Mucosa of rectum (tissue), 2 donors: ENCODE data around the gene KANSL3.

Source experiments
- H3K27ac ChIP-seq, 2 donors: one replicate each; pipeline ENCODE4 v1.7.0; 2013; ENCODE audit warnings: inconsistent platforms in 2 of 2, low read depth in 2 of 2, low read length in 2 of 2
- H3K27me3 ChIP-seq, 2 donors: one replicate each; pipeline ENCODE4 v1.7.0; 2013; ENCODE audit warnings: low read length in 2 of 2; ENCODE audit not compliant: control insufficient read depth in 2 of 2, insufficient read depth in 2 of 2
- H3K36me3 ChIP-seq, 2 donors: one replicate each; pipeline ENCODE4 v1.7.0; 2013; ENCODE audit warnings: low read length in 2 of 2; ENCODE audit not compliant: control insufficient read depth in 2 of 2, insufficient read depth in 2 of 2
- H3K4me1 ChIP-seq, 2 donors: one replicate each; pipeline ENCODE4 v1.7.0; 2013; ENCODE audit warnings: low read length in 2 of 2, mild to moderate bottlenecking in 1 of 2; ENCODE audit not compliant: control insufficient read depth in 2 of 2, insufficient read depth in 2 of 2
- H3K4me3 ChIP-seq, 2 donors: one replicate each; pipeline ENCODE4 v1.7.0; 2013; ENCODE audit warnings: low read length in 2 of 2
- H3K9ac ChIP-seq, 2 donors: one replicate each; pipeline ENCODE4 v1.7.0; 2013; ENCODE audit warnings: low read length in 2 of 2, low read depth in 1 of 2, mild to moderate bottlenecking in 1 of 2
- H3K9me3 ChIP-seq, 2 donors: one replicate each; pipeline ENCODE4 v1.7.0; 2013; ENCODE audit warnings: low read length in 2 of 2; ENCODE audit not compliant: control insufficient read depth in 2 of 2
- donor health status: healthy.
- donor health status: Normal muscosa, but diverticular disease.

Gene KANSL3

DNA sequence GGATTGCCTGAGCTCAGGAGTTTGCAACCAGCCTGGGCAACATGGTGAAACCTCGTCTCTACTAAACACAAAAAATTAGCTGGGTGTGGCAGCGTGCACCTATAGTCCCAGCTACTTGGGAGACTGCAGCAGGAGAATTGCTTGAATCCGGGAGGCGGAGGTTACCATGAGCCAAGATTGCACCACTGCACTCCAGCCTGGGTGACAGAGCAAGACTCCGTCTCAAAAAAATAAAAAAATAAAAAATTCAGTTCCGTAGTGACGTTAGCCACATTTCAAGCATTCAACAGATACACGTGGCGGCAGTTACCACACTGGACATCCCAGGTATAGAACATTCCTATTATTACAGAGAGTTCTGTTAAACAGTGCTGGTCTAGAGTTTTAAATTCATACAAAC is 4.5 kb downstream of the KANSL3 start:
- Histone ChIP-seq H3K4me3 (no peak overlapping the region), H3K4me1 (peaks cover 11 to 14% of the 10 kb centered on the region in 2 donors), H3K27me3 (no peaks in the 10 kb centered on the region), H3K9me3 (no peaks in the 10 kb centered on the region), H3K36me3 (peaks cover 16 to 39% of the 10 kb centered on the region in 2 donors), H3K9ac (no peak overlapping the region), H3K27ac (no peak overlapping the region)

DNA sequence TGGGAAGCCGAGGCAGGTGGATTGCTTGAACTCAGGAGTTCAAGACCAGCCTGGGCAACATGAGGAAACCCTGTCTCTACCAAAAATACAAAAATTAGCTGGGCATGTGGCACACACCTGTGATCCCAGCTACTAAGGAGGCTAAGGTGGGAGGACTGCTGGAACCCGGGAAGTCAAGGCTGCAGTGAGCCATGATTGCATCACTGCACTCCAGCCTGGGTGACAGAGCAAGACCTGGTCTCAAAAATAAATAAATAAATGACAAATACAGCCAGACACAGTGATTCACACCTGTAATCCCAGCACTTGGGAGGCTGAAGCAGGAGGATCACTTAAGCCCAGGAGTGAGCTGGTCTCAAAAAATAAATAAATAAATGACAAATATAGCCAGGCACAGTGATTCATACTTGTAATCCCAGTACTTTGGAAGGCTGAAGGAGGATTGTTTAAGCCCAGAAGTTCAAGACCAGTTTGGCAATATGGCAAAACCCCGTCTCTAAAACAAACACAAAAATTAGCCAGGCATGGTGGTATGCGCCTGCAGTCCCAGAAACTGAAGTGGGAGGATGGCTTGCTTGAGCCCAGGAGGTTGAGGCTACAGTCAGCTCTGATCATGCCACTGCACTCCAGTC is 6.2 kb downstream of the KANSL3 start:
- peaks cover 23 to 45% of the 10 kb centered on the region in 2 donors for H3K36me3 ChIP-seq
- H3K4me3 ChIP-seq: no peak overlapping the region
- no peaks in the 10 kb centered on the region for H3K27me3 ChIP-seq
- peaks cover 8 to 10% of the 10 kb centered on the region in 2 donors for H3K4me1 ChIP-seq
- H3K27ac ChIP-seq: no peak overlapping the region
- no peaks in the 10 kb centered on the region for H3K9me3 ChIP-seq
- H3K9ac ChIP-seq: no peak overlapping the region

DNA sequence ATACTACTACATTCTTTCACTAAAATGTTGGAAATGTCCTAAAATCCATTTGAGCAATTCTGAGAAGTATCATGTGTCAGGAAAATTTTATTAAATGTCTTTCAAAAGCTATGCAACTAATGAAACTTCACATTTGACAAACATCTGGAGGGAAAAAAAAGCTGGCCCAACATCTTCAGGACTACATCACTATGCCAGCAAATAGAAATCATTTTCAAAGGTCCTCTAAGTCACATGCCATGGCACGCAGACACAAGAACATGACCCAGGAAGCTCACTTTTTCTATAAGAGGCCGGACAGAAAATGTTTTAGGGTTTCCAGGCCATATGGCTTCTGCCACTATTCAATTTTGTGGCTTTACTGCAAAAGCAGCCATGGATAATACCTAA is 11.6 kb downstream of the KANSL3 start:
- Histone ChIP-seq H3K9ac (no peak overlapping the region), H3K27me3 (no peaks in the 10 kb centered on the region), H3K36me3 (peaks cover 28 to 48% of the 10 kb centered on the region in 2 donors), H3K4me1 (peaks cover 0 to 2% of the 10 kb centered on the region in 2 donors), H3K9me3 (no peaks in the 10 kb centered on the region), H3K4me3 (no peak overlapping the region), H3K27ac (no peak overlapping the region)

- Histone ChIP-seq H3K27me3 (no peaks in the 10 kb centered on the region), H3K36me3 (peaks cover 23 to 43% of the 10 kb centered on the region in 2 donors), H3K4me3 (no peak overlapping the region), H3K4me1 (peaks cover 0 to 2% of the 10 kb centered on the region in 2 donors), H3K9ac (no peak overlapping the region), H3K9me3 (no peaks in the 10 kb centered on the region), H3K27ac (no peak overlapping the region)
These were observed 12.2 kb downstream of the KANSL3 start for GRCh38 chr2:96625571-96626552.

DNA sequence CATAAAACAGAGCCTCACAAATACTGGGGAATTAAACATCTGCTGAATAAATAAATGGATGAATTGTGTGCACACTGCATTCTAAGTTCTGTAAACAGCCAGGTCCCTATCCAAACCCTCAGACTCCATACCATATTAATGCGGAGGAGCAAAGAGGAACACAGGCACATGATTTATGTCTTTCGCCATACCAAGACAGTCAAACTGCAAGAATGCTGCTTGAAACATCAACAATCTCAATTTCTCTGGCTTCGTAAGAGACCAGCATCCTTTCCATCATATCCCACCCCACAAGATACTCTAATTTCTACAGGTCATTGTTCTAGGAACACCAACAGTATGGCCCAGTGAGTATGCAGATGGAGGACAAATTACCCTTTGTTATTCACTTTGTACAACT is 15.0 kb downstream of the KANSL3 start:
- Histone ChIP-seq H3K27ac (no peak overlapping the region), H3K4me1 (peaks cover 0 to 2% of the 10 kb centered on the region in 2 donors)

GRCh38 chr2:96622544-96622943 is 15.6 kb downstream of the KANSL3 start:
- Histone ChIP-seq H3K27ac (no peak overlapping the region), H3K4me3 (no peak overlapping the region), H3K9ac (no peak overlapping the region), H3K36me3 (peaks cover 27 to 37% of the 10 kb centered on the region in 2 donors), H3K4me1 (peaks cover 0 to 2% of the 10 kb centered on the region in 2 donors), H3K9me3 (no peaks in the 10 kb centered on the region), H3K27me3 (no peaks in the 10 kb centered on the region)

More for the DNA sequence above, 15.0 kb downstream of the KANSL3 start:
- Histone ChIP-seq H3K27me3 (no peaks in the 10 kb centered on the region), H3K36me3 (peaks cover 32 to 43% of the 10 kb centered on the region in 2 donors), H3K9me3 (no peaks in the 10 kb centered on the region), H3K9ac (no peak overlapping the region), H3K4me3 (no peak overlapping the region)

DNA sequence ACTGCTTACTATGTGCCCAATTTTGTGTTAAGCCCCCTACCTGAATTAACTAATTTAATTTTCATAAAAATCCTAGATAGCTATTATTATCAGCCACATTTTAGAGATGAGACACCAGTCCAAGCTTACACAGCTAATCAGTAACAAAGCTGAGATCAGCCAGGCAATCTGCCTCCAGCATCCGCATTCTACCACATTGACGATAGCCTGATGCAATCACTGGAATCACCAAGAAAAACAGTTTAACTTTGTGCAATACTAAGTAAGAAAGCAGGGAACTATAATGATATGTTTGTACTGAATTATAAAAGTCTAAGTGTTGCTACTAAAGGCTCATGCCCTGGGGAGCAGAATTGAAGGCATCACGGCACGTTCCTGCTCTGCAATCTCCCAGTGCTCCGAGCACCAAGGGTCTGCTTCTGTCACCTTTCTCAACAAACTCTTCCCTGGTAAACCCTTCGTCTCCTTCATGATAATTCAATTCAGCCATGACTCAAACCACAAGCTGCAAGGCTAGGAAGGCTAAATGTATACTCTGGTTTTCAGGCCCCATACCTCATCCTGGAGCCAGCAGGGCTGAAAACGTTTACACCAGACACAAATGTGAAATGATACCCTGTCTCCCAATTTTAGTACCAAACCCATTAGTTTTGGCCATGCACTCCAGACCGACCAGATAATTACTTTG is 19.4 kb downstream of the KANSL3 start:
- Histone ChIP-seq H3K27me3 (no peaks in the 10 kb centered on the region), H3K9me3 (no peaks in the 10 kb centered on the region), H3K27ac (peak overlapping the region in 1 of 2 donors; percentile 16), H3K9ac (no peak overlapping the region), H3K4me3 (no peak overlapping the region), H3K4me1 (peaks cover 0 to under 1% of the 10 kb centered on the region in 2 donors), H3K36me3 (peaks cover 29 to 30% of the 10 kb centered on the region in 2 donors)

GRCh38 chr2:96617012-96617411 is 21.1 kb downstream of the KANSL3 start:
- no peak overlapping the region for H3K27ac ChIP-seq
- no peaks in the 10 kb centered on the region for H3K27me3 ChIP-seq
- no peak overlapping the region for H3K4me3 ChIP-seq
- no peaks in the 10 kb centered on the region for H3K4me1 ChIP-seq
- no peak overlapping the region for H3K9ac ChIP-seq
- H3K9me3 ChIP-seq: no peaks in the 10 kb centered on the region
- peaks cover 37 to 47% of the 10 kb centered on the region in 2 donors for H3K36me3 ChIP-seq

- no peak overlapping the region for H3K9ac ChIP-seq
- H3K36me3 ChIP-seq: peaks cover 41 to 52% of the 10 kb centered on the region in 2 donors
- H3K4me3 ChIP-seq: no peak overlapping the region
- no peak overlapping the region for H3K27ac ChIP-seq
- H3K9me3 ChIP-seq: no peaks in the 10 kb centered on the region
- no peaks in the 10 kb centered on the region for H3K4me1 ChIP-seq
- no peaks in the 10 kb centered on the region for H3K27me3 ChIP-seq
These were observed 21.6 kb downstream of the KANSL3 start for GRCh38 chr2:96616535-96616934.

DNA sequence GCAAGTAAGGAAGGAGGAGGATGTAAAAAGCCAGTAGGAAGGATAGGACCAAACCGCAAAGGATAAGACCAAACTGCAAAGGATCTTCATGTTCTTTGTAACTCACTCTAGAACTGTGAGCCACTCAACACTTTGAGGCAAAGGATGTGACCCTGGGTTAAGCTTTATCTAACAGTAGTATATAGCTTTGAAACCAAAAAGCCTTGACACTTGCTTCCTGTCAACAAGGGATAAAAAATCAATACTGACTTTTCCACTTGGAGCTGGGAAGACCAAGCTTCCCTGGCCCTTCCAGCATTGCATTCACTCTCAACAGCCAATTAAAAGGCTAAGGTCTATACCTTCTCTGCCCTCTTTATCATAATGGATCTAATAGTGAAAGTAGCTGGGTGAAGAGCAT is 22.0 kb downstream of the KANSL3 start:
- no peaks in the 10 kb centered on the region for H3K4me1 ChIP-seq
- H3K9me3 ChIP-seq: no peaks in the 10 kb centered on the region
- H3K36me3 ChIP-seq: peaks cover 45 to 56% of the 10 kb centered on the region in 2 donors
- no peak overlapping the region for H3K9ac ChIP-seq
- no peaks in the 10 kb centered on the region for H3K27me3 ChIP-seq
- H3K27ac ChIP-seq: no peak overlapping the region
- H3K4me3 ChIP-seq: no peak overlapping the region
